Measurements from ENCODE around the gene CLCN2.

- TF ChIP-seq CTCF (IDR thresholded peaks at IDR 0.05; ENCODE audit: low read depth, low read length) (no peak), MYC (IDR thresholded peaks at IDR 0.05; ENCODE audit: low read depth, low read length) (peak; percentile 92)
Measured at GRCh38 chr3:184314363-184314699, 47.1 kb downstream of the CLCN2 start, which contains the start of gene EIF4G1.

All from NB4 (cell line).